ENCODE results near the gene C4orf51.
"Not testable (repeated sequence)": the region's sequence is repeated elsewhere in the genome, so short reads cannot be mapped to it uniquely, and the experiment has no call there.

C4orf51 gene

DNA sequence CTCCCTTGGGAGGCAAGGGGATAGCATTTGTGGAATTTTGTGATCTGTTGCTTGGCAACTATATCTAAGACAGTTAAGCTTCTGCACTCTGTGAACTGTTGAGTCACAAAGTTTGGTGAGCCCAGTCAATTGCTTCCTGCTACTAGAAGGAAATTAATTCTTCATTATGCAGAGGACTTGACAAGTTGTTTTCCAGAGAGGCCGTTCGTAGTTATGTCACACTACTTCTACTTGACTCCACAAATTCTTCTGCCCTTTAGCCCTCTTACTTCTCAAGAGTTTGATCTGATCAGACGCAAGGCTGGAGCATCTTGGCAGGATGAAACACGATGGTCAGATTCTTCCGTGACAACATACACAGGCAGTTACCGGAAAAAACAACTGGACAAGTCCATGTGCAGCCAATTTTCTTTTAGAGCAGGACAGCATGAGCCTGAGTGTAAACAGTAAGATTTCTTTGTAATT is at the start of gene C4orf51:
Gene C4orf51, plus strand, starts transcription at position 156 of the 465 bp plus-strand sequence. Its CDS starts 58 bp downstream, at position 214.
- no peak for DNase-seq (ENCODE audit: low read depth, low spot score)

DNA sequence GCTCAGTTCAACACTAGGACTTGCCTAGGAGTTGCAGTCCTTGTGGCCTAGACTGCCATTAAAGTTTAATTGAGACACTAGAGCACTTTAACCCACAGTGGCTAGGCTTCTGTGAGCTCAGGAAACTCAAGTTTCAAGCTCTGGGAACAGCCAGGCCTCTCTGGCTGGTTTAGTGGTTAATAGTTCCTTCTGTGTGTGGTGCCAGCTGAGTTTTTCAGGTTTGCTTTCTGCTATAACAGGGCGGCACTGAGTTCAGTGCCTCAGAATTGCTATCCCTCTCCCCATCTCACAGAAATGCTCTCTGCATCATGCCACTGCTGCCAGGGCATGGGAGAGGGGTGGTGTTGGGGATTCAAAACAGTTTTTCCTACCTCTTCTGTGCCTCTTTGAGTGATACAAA is 44.8 kb upstream of the C4orf51 start:
- no peak for DNase-seq (ENCODE audit: low read depth, low spot score)

DNA sequence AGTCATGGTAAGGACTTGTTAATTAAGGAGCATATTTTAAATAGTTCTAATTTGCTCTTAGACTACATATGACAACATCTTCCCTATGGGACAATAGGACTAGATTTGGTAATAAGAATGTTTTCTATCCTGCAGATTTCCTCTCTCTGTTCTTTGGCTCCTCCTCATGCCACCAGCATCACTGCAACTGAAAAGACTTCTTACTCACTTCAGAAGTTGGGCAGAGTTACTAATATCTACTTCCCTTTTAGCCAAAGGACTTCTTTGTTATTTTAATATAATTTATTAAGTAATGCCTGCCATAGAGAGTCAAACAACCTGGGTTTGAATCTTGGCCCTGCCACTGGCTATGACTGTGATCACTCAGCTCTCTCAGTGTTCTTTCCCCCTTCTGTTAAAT is 44.3 kb upstream of the C4orf51 start:
- DNase-seq (ENCODE audit: low read depth, low spot score), result no peak

DNA sequence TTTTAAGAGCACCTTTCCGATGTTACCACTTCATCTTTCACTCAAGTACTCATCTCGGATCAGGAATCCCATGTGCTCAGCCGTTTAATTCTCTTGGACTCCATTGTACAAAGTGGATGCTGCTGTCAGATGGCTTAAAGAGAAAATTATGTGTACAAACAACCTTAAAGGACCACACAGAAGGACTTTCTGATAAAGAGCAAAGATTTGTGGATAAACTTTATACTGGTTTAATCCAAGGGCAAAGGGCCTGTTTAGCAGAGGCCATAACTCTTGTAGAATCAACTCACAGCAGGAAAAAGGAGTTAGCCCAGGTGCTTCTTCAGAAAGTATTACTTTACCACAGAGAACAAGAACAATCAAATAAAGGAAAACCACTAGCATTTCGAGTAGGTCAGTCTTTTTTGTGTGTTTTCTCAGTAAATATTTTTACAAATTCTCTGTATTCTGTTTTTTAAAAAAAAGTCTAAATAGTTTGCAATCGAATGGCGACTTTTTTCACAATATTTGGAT is 40.7 kb upstream of the C4orf51 start:
- no peak for DNase-seq (ENCODE audit: low read depth, low spot score)

DNA sequence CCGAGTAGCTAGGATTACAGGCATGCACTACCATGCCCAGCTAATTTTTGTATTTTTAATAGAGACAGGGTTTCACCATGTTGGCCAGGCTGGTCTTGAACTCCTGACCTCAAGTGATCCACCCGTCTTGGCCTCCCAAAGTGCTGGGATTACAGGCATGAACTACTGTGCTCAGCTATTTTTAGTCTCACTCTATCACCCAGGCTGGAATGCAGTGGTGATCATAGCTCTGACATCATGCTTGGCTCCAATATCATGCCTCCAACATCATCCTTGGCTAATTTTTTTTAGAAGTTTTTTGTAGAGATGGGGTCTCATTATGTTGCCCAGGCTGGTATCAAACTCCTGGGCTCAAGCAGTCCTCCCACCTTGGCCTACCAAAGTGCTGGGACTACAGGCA is 39.7 kb upstream of the C4orf51 start:
- DNase-seq (ENCODE audit: low read depth, low spot score), result not testable (repeated sequence)

DNA sequence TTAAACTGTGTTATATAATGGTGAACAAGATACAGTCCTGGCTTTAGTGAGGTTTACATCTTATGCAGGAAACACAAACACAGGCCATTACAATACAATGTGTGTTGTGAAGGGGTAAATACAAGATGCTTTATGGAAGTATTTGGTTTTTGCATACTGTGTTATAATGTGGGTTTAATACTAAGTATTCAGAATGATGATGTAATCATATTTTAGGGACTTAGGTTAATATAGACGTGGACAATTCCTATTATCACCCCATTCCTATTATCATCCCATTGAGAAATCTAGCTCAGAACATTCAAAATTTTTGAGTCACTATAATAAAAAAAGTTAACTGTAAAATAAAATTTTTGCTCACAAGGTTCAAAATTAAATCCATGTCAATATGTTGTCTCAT is 36.7 kb upstream of the C4orf51 start:
- DNase-seq (ENCODE audit: low read depth, low spot score), result no peak

DNA sequence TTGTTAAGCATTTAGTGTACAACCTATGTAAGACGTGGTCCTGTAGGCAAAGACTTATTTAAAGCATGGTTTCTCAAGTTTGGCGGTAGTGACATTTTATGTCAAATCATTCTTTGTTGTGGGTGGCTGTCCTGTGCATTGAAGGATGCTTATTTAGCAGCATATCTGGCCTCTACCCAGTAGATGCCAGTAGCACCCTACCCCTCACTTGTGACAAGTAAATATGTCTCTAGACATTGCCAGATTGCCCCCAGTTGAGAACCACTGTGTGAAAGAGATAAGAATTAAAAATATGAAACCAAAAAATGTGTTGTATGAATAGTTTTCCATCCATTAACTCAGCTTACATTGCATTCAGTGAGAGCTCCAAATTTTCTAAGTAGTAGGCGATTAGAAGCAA is 35.2 kb upstream of the C4orf51 start:
- DNase-seq (ENCODE audit: low read depth, low spot score), result no peak

DNA sequence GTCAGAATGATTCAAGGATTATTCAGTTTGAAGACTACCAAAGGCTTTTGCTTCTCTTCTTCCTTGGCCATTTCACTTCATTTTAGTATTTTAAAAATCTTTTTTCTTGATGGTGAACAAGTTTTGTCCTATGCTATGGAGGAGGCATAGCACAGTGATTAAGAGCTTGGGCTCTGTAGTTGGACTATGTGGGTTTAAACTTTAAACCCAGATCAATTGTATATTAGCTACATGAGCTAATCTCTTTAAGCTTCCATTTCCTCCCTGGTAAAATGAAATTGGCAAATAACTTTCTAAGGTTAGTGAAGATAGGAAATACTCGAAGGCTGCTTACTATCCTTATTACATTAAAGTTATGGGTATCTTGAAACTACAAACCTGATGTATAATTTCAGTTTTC is 23.8 kb upstream of the C4orf51 start:
- DNase-seq (ENCODE audit: low read depth, low spot score), result no peak

DNA sequence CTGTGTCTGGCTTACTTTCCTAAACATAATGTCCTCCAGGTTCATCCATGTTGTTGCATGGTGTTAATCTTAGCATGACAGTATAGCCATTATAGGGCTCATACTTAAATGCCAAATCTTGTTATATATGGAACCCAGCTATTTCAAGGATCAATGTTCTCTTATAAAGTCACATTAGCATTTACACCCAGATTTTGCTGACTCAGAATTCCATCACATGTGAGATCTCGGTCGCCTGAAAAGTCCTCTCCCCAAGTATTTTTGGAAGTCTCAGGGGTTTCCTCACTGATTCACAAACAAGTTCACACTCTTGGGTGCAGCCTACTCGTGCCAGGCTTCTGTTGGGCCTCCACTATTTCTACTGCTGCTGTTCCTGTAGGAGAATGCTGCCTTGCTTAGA is 19.9 kb upstream of the C4orf51 start:
- no peak for DNase-seq (ENCODE audit: low read depth, low spot score)

DNA sequence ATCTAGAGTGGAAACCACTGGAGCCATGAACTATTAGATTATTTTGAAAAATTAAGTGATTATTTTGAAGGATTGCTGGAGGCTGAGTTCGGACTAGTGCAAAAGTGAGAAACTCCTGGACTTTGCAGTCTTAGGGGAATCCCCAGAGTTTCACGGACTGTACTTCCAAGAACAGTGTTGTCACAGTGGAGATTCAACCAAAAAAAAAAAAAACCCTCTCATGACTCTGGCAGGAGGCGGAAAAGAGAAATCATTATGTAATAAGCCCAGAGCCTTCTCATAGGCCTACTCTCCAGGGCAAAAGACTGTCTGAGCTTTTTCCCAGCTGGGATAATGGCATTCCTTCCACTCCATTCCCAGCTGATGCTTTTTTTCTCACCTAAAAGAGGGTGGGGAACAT is 16.8 kb upstream of the C4orf51 start:
- no peak for DNase-seq (ENCODE audit: low read depth, low spot score)

DNA sequence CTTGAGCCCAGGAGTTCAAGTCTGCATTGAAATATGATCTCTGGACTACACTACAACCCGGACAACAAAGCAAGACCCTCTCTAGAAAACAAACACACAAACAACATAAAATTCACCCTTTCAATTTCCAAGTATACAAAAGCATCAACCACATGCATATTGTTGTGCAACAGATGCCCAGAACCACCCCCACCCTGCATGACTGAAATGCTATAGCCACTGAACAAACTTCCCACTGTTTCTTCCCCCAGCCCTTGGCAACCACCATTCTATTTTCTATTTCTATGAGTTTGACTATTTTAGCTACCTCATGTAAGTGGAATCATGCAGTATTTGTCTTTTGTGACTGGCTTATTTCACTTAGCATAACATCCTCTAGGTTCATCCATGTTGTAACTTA is 14.2 kb upstream of the C4orf51 start:
- no peak for DNase-seq (ENCODE audit: low read depth, low spot score)

DNA sequence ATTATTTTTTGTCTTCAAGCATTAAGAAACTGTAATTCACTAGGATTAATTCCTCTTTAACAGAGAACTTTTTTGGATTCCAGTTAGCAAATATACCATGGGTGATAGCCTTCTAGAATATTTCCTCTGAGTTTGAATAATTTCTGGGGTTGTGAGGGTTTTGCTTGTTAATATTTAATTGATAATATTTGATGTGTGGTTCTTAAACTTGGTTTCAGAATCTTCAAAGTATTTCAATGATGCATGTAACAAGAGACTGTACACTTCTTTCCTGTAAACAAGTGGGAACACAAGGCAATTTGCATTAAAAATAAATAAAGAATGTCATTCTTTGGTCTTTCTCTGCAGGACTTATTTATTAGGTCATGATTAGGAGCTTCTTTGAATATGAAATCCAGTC is 9.5 kb upstream of the C4orf51 start:
- no peak for DNase-seq (ENCODE audit: low read depth, low spot score)

DNA sequence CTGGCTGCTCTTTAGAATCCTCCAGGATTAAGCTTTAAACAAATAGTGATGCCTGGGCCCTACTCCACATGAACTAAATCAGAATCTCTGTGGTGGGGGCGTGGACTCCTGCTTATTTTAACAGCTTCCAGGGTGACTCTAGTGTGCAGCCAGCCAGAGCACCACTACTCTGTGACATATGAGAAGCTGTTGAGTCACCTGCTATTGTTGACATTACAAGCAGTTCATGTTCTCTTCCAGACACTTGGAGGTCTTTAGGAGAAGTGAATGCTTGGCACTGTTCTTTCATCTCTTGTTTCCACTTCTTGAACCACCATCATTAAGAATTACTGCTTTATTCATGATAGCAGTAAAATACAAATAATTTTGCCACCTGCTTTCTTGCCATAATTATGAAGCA is 426 bp upstream of the C4orf51 start:
- no peak for DNase-seq (ENCODE audit: low read depth, low spot score)

DNA sequence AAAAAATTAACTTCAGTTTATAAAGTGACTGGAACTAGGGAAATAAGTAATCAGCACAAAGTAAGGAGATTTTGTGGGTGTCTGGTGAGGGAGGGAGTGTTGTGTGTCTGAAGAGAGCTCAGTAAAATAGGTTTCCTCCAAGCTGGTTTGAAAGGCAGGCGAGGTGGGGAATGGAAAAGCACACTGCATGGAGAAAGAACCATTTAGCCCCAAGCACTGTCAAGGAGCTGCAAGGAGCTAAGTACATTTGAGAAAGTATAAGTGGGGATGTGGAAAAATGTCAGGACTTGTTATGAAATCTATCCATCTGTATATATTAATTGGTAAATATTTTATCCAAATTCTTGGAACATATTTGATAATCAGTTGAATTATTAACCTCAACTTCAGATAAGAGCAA is 956 bp downstream of the C4orf51 start:
- DNase-seq (ENCODE audit: low read depth, low spot score), result no peak

DNA sequence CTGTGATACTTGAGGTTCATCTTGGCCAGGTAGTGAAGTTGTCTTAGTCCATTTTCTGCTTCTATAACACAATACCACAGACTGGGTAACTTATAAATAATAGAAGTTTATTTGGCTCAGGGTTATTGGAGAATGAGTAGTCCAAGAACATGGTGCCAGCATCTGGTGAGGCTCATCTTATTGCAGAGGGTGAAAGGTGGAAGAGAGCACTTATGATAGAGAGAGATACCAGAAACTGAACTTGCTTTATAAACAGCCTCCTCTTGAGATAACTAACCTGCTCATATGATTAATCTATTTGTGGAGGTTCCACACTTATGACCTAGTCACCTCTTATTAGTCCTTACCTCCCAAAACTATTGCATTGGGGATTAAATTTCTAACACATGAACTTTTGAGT is 1.6 kb downstream of the C4orf51 start:
- DNase-seq (ENCODE audit: low read depth, low spot score), result no peak

DNA sequence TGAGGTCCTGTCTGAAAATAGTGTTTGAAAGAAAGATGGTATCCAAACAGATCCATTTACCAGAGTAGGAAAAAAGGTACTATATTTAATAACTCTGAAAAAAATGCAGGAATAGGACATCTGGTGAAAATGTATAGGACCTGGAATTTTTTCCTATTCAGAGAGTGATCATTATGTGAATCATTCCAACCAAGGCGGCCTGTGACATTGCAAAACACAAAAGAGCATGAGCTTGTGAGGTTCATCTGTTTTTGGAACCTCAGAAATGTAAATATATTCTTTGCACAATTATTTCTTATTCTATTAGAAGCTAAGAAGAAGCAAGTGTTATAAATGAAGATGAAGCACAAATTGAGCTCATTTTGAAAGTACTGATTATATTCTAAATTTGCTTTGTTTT is 2.0 kb downstream of the C4orf51 start:
- no peak for DNase-seq (ENCODE audit: low read depth, low spot score)

DNA sequence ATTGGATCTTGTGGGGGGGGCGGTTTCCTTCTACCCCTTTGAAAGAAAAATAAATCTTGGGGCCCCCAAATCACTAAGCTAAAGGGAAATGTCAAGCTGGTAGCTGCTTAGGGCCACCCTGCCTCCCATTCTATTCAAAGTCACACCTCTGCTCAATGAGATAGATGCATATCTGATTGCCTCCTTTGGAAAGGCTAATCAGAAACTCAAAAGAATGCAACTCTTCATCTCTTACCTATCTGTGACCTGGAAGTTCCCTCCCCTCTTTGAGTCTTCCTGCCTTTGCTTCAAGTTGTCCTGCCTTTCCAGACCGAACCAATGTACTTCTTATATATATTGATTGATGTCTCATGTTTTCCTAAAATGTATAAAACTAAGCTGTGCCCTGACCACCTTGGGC is 7.0 kb downstream of the C4orf51 start:
- no peak for DNase-seq (ENCODE audit: low read depth, low spot score)

DNA sequence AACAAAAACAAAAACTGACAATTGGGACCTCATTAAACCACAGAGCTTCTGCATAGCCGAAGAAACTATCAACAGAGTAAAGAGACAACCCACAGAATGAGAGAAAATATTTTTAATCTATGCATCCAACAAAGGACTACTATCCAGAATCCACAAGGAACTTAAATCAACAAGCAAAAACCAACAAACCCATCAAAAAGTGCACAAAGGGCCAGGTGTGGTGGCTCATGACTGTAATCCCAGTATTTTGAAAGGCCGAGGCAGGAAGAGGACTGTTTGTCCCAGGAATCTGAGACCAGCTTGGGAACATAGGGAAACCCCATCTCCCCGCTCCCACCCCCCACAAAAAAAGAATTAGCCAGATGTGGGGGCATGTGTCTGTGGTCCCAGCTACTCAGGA is 10.7 kb downstream of the C4orf51 start:
- DNase-seq (ENCODE audit: low read depth, low spot score), result no peak

DNA sequence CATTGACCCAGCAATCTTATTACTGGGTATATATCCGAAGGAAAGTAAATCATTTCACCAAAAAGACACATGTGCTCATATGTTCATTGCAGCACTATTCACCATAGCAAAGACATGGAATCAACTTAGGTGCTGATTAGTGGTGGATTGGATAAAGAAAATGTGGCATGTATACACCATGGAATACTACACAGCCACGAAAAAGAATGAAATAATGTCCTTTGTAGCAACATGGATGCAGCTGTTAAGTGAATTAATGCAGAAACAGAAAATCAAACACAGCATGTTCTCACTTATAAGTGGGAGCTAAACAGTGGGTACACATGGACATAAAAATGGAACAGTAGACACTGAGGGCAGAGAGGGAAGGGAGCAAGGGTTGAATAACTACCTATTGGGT is 11.5 kb downstream of the C4orf51 start:
- not testable (repeated sequence) for DNase-seq (ENCODE audit: low read depth, low spot score)

DNA sequence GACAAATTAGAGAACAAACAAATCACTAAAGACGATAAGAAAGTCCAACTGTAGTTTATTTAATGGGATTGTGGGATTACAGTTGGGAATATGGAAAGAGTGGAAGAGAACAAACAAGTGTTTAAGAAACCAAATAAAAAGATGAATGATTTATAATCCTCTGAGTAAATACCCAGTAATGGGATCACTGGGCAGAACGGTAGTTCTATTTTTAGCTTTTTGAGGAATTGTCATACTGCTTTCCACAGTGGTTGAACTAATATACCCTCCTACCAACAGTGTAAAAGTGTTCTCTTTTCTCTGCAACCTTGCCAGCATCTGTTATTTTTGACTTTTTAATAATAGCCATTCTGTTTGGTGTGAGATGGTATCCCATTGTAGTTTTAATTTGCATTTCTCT is 15.0 kb downstream of the C4orf51 start:
- no peak for DNase-seq (ENCODE audit: low read depth, low spot score)

DNA sequence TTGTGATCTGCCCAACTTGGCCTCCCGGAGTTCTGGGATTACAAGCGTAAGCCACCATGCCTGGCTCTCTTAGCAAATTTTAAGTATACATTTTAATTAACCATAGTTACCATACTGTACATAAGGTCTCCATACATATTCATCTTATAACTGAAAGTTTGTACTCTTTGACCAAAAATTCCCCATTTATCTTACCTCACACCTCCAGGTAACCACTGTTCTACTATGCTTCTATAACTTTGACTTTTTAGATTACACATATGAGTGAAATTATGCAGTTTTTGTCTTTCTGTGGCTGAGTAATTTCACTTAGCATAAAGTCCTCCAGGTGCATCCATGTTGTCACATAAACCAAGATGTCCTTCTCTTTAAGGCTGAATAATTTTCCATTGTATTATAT is 17.4 kb downstream of the C4orf51 start:
- no peak for DNase-seq (ENCODE audit: low read depth, low spot score)

DNA sequence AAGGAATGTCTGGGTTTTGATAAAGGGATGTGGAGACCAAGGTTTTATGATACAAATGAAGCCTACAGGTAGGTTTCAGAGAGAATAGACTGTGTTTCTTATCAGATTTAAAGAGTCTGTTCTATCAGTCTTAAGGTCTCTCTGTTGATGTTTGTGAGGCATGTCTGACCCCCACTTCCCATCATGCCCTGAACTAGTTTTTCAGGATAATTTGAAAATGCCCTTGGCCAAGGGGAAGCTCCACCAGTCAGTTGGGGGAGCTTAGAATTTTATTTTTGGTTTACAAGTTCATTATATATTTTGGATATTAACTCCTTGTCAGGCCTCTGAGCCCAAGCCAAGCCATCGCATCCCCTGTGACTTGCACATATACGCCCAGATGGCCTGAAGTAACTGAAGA is 18.6 kb downstream of the C4orf51 start:
- no peak for DNase-seq (ENCODE audit: low read depth, low spot score)

DNA sequence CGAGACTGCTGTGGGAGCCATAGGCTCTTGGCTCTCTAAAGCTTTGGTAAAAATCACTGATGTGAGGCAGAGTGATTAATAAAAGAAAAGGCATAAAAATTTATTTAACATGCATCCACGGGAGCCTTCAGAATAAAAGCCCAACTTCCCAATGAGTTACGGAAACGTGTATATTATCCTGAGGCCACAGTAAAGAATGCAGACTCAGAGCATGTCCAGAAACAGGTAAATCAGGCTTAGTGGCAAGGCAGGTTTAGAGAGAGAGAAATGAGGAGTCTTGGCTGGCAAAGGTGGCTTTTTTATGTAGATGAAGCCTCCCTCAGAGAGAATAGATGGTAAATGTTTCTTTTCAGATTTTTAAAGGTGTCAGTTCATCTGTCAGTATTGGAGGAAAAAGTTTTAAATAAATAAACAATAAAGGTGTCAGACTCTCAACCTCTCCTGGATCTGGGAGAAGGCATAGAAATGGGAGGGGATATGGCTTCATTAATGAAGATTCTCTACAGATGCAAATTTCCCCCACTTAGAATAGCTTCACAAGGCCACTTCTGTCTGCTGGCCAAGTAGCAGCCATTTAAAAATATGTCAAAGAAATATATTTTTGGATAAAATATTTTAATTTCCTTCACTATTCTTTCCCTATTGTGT is 24.0 kb downstream of the C4orf51 start:
- DNase-seq (ENCODE audit: low read depth, low spot score), result no peak

DNA sequence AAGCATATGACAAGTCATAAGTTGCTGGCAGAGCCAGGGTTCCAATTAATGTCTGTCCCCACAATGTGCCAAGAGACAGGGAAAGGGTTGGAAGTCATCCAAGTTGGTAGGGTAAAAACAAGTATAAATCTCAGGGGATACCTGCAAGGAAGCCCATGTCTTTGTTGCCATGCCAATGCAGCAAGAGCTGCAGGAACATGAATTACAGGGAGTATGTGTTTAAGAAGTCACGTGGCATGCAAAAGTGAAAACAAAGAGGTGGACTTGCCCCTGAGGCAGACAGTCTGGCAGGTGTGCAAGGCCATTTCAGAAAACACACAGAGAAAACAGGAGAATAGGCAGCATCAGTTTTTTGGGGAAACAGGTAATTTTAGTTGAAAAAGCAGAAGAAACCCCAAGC is 29.4 kb downstream of the C4orf51 start:
- no peak for DNase-seq (ENCODE audit: low read depth, low spot score)
